ENCODE measurements around the gene IL4I1.

DNA sequence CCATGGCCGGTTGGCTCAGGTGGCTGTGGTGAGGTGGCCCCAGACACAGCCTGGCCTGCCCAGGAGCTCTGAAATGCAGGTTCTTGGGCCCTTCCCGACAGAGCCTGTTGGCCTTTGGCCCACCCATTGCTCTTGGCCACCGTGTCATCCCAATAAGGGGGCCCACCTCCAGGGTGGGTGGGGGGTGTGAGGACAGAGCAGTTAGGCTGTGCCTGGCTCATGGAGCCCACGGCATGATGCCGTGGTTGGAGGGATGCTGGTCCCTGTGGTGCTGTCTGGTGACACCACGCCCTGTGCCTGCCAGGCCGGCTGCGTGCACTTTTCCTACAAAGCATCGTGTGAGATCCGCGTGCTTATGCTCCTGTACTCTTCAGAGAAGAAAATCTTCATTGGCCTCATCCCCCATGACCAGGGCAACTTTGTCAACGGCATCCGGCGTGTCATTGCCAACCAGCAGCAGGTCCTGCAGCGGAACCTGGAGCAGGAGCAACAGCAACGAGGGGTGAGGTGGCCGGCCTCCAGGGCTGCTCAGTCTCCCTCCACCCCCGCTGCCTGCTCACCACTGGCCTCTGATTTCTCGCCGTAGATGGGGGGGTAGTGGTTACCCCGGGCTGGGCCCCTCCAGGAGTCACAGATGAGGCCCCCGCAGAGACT, 36.9 kb downstream of the IL4I1 start:
- TF ChIP-seq, protein P1, sequence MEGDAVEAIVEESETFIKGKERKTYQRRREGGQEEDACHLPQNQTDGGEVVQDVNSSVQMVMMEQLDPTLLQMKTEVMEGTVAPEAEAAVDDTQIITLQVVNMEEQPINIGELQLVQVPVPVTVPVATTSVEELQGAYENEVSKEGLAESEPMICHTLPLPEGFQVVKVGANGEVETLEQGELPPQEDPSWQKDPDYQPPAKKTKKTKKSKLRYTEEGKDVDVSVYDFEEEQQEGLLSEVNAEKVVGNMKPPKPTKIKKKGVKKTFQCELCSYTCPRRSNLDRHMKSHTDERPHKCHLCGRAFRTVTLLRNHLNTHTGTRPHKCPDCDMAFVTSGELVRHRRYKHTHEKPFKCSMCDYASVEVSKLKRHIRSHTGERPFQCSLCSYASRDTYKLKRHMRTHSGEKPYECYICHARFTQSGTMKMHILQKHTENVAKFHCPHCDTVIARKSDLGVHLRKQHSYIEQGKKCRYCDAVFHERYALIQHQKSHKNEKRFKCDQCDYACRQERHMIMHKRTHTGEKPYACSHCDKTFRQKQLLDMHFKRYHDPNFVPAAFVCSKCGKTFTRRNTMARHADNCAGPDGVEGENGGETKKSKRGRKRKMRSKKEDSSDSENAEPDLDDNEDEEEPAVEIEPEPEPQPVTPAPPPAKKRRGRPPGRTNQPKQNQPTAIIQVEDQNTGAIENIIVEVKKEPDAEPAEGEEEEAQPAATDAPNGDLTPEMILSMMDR (conservative IDR thresholded peaks at IDR 0.05; ENCODE audit: low read length), result no peak
- TF ChIP-seq EZH2phosphoT487 (IDR thresholded peaks at IDR 0.05; ENCODE audit: borderline replicate concordance), result no peak
